Measurements from ENCODE around the gene ARHGAP24. TPM values are rescaled to one million over a fixed set of nuclear protein-coding genes. Genes with fewer than 3 reads are reported as not detected.

ARHGAP24 gene
- total RNA-seq, 2 donors from 2014 or later: 66.8 to 85.6 TPM

DNA sequence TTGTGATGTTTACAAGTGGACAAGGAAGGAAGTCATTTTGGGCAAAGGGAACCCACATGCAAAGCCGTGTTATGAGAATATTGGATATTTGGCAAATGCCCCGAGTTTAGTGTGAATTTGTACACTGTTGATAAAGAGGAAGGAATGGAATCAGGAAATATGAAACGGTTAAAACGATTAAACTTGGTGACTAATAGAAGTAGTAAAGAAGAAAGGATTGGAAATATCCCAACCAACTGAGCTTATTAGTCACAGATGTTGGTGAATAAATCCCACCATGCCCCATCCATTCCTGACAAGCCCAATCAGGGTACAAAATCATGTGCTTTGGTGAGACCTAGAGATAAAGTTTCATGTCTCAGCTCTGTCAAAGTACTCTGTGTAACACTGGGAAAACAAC, 22.0 kb downstream of the ARHGAP24 start:
- H3K4me3 Mint-ChIP-seq: no peak overlapping the region
- WGBS, 2 experiments (ENCODE audit: insufficient coverage in 1 of 2, insufficient read length in 1 of 2): 71 to 90% methylated on average over 3 to 4 of the region's 4 CpGs
- TF ChIP-seq, protein P1, sequence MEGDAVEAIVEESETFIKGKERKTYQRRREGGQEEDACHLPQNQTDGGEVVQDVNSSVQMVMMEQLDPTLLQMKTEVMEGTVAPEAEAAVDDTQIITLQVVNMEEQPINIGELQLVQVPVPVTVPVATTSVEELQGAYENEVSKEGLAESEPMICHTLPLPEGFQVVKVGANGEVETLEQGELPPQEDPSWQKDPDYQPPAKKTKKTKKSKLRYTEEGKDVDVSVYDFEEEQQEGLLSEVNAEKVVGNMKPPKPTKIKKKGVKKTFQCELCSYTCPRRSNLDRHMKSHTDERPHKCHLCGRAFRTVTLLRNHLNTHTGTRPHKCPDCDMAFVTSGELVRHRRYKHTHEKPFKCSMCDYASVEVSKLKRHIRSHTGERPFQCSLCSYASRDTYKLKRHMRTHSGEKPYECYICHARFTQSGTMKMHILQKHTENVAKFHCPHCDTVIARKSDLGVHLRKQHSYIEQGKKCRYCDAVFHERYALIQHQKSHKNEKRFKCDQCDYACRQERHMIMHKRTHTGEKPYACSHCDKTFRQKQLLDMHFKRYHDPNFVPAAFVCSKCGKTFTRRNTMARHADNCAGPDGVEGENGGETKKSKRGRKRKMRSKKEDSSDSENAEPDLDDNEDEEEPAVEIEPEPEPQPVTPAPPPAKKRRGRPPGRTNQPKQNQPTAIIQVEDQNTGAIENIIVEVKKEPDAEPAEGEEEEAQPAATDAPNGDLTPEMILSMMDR (conservative IDR thresholded peaks at IDR 0.05): no peak
- Histone ChIP-seq H3K4me3 (ENCODE audit: low read length) (no peak overlapping the region), H3K27me3 (ENCODE audit: control insufficient read depth, insufficient read depth, low read length, poor library complexity, severe bottlenecking) (no peaks in the 10 kb centered on the region), H3K27ac (ENCODE audit: low read depth, low read length) (no peak overlapping the region), H3K9ac (ENCODE audit: extremely low read depth, low read length, poor library complexity, severe bottlenecking) (no peak overlapping the region), H3K4me1 (ENCODE audit: control insufficient read depth, insufficient read depth, low read length) (no peaks in the 10 kb centered on the region), H3K9me3 (ENCODE audit: control insufficient read depth, low read length) (no peaks in the 10 kb centered on the region), H3K36me3 (ENCODE audit: control insufficient read depth, insufficient read depth, low read length) (no peaks in the 10 kb centered on the region)
- DNase-seq: no peak
- H3K36me3 Mint-ChIP-seq (ENCODE audit: low read depth): no peaks in the 10 kb centered on the region
- H3K27me3 Mint-ChIP-seq (ENCODE audit: insufficient read depth): no peaks in the 10 kb centered on the region
- peaks cover 1% of the 10 kb centered on the region for H3K9me3 Mint-ChIP-seq
- no peaks in the 10 kb centered on the region for H3K4me1 Mint-ChIP-seq
- H3K27ac Mint-ChIP-seq: no peak overlapping the region

DNA sequence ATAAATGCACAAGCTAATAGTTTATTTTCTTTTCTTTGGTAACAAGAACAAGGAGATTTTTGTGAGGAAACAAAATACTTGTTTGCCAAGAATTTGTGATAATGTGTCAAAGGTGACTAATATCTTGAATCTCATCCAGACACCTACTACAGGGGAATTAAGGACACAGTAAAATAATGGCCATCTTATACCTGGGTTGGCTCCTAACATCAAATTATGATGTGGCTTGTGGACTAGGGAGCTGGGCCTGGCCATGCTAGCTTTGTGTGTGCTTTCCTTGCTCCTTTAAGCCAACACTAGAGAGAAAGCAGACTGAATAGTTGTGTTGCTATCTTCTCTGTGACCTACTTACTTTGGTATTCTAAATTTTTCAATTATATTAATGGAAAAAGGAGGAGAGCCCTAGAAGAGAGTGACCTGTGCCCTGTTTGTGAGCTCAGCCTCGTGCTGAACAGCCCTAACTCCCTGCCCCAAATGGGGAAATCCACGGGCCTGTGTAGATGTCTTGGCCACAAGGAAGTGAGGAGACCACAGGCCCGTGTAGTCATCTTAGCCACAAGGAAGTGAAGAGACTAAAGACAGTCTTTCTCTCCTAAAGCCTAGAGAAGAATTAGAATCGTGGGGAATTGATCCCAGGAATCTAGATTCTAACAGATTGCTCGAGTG, 23.3 kb downstream of the ARHGAP24 start:
- Histone ChIP-seq H3K4me1 (ENCODE audit: control insufficient read depth, insufficient read depth, low read length) (no peaks in the 10 kb centered on the region), H3K9me3 (ENCODE audit: control insufficient read depth, low read length) (no peaks in the 10 kb centered on the region), H3K27ac (ENCODE audit: low read depth, low read length) (no peak overlapping the region), H3K27me3 (ENCODE audit: control insufficient read depth, insufficient read depth, low read length, poor library complexity, severe bottlenecking) (no peaks in the 10 kb centered on the region), H3K9ac (ENCODE audit: extremely low read depth, low read length, poor library complexity, severe bottlenecking) (no peak overlapping the region), H3K36me3 (ENCODE audit: control insufficient read depth, insufficient read depth, low read length) (no peaks in the 10 kb centered on the region), H3K4me3 (ENCODE audit: low read length) (no peak overlapping the region)
- H3K27ac Mint-ChIP-seq: peak overlapping the region; percentile 61
- peaks cover 4% of the 10 kb centered on the region for H3K4me1 Mint-ChIP-seq
- H3K9me3 Mint-ChIP-seq: peaks cover 1% of the 10 kb centered on the region
- 75 to 89% methylated on average over 3 to 5 of the region's 5 CpGs for WGBS, 2 experiments (ENCODE audit: insufficient coverage in 1 of 2, insufficient read length in 1 of 2)
- DNase-seq: no peak
- TF ChIP-seq, protein P1 (conservative IDR thresholded peaks at IDR 0.05): no peak
- H3K27me3 Mint-ChIP-seq (ENCODE audit: insufficient read depth): no peaks in the 10 kb centered on the region
- no peak overlapping the region for H3K4me3 Mint-ChIP-seq
- no peaks in the 10 kb centered on the region for H3K36me3 Mint-ChIP-seq (ENCODE audit: low read depth)

DNA sequence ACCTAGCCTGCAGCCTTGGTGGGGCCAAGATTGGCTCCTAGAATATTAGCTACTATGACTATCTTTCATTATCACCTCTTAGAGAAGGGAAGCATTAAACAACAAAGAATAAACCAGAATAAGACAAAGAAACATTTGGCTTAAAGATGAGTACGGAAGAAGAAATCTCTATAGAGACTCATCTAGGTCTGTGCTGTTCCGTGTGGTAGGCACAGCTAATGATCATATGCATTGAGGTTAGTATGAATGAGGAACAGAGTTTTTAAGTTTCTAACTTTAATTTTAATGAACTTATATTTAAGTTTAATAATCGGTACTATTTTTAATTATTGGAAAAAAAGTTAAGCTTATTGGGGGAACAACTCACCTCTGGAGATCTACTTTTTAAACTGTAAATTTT, 24.6 kb downstream of the ARHGAP24 start:
- DNase-seq: no peak
- peaks cover 1% of the 10 kb centered on the region for H3K9me3 Mint-ChIP-seq
- Histone ChIP-seq H3K36me3 (ENCODE audit: control insufficient read depth, insufficient read depth, low read length) (no peaks in the 10 kb centered on the region), H3K4me3 (ENCODE audit: low read length) (no peak overlapping the region), H3K9ac (ENCODE audit: extremely low read depth, low read length, poor library complexity, severe bottlenecking) (no peak overlapping the region), H3K9me3 (ENCODE audit: control insufficient read depth, low read length) (no peaks in the 10 kb centered on the region), H3K27ac (ENCODE audit: low read depth, low read length) (no peak overlapping the region), H3K4me1 (ENCODE audit: control insufficient read depth, insufficient read depth, low read length) (no peaks in the 10 kb centered on the region), H3K27me3 (ENCODE audit: control insufficient read depth, insufficient read depth, low read length, poor library complexity, severe bottlenecking) (no peaks in the 10 kb centered on the region)
- WGBS, 2 experiments (ENCODE audit: insufficient coverage in 1 of 2, insufficient read length in 1 of 2): 98 to 100% methylated on average over 1 to 2 of the region's 3 CpGs
- H3K4me1 Mint-ChIP-seq: peaks cover 4% of the 10 kb centered on the region
- H3K27ac Mint-ChIP-seq: no peak overlapping the region
- H3K4me3 Mint-ChIP-seq: no peak overlapping the region
- TF ChIP-seq, protein P1 (conservative IDR thresholded peaks at IDR 0.05): no peak
- no peaks in the 10 kb centered on the region for H3K27me3 Mint-ChIP-seq (ENCODE audit: insufficient read depth)
- H3K36me3 Mint-ChIP-seq (ENCODE audit: low read depth): no peaks in the 10 kb centered on the region

Data from endodermal cell (in vitro differentiated cells).